Mammary microvascular endothelial cell (primary cell): ENCODE results near the gene OR8J1. TPM values are rescaled to one million over a fixed set of nuclear protein-coding genes. Genes with fewer than 3 reads are reported as not detected.

Experiments
- total RNA-seq: library from RNA; depleted of rRNA; stranded (reverse); fragments of >200 nt; gene quantifications from 2 replicates; pipeline ENCODE4 v1.2.3, GENCODE V29; 2015

OR8J1 gene
- not detected in 2 replicates for total RNA-seq

GRCh38 chr11:56353991-56354390, at the start of gene OR8J1:
Gene OR8J1 (plus strand): TSS chr11:56354291. CDS start chr11:56360247, 5,956 bp downstream.

GRCh38 chr11:56314844-56315243, 39.2 kb upstream of the OR8J1 start, which contains the start of gene OR8K3:
Gene OR8K3 (plus strand): TSS chr11:56315144. CDS start chr11:56318307, 3,163 bp downstream.

GRCh38 chr11:56345739-56346138, 8.4 kb upstream of the OR8J1 start, which contains the start of gene OR8K1:
Gene OR8K1 (plus strand): TSS chr11:56346039. CDS start chr11:56346039, 0 bp downstream.

GRCh38 chr11:56375324-56375723, 21.2 kb downstream of the OR8J1 start, which contains the start of gene OR8U1:
Gene OR8U1 (plus strand): TSS chr11:56375624. CDS start chr11:56375624, 0 bp downstream.

Other genes with a start within 250 kb of the OR8J1 start
- gene OR8H3, start 231.9 kb upstream of the OR8J1 start, total RNA-seq = not detected in 2 replicates
- gene OR8J3, start 214.1 kb upstream of the OR8J1 start, total RNA-seq = not detected in 2 replicates
- gene OR8K5, start 194.0 kb upstream of the OR8J1 start, total RNA-seq = not detected in 2 replicates
- not detected in 2 replicates for gene OR5J2, start 177.7 kb upstream of the OR8J1 start, total RNA-seq
- gene OR5T2, start 120.0 kb upstream of the OR8J1 start, total RNA-seq = not detected in 2 replicates
- not detected in 2 replicates for gene OR5T3, start 102.0 kb upstream of the OR8J1 start, total RNA-seq
- not detected in 2 replicates for gene OR5T1, start 80.1 kb upstream of the OR8J1 start, total RNA-seq
- gene OR8H1, start 62.0 kb upstream of the OR8J1 start, total RNA-seq = not detected in 2 replicates
- not detected in 2 replicates for gene OR8K3, start 39.1 kb upstream of the OR8J1 start, total RNA-seq
- not detected in 2 replicates for gene OR8K1, start 8.3 kb upstream of the OR8J1 start, total RNA-seq
- not detected in 2 replicates for gene OR8U1, start 21.3 kb downstream of the OR8J1 start, total RNA-seq
- gene OR5AL1, start 58.4 kb downstream of the OR8J1 start, total RNA-seq = not detected in 2 replicates
- gene OR5M3, start 119.1 kb downstream of the OR8J1 start, total RNA-seq = not detected in 2 replicates
- not detected in 2 replicates for gene OR5M8, start 137.1 kb downstream of the OR8J1 start, total RNA-seq
- gene OR5M11, start 189.0 kb downstream of the OR8J1 start, total RNA-seq = not detected in 2 replicates
- not detected in 2 replicates for gene OR5M10, start 223.4 kb downstream of the OR8J1 start, total RNA-seq